Stimulated activated memory B cell treated with anti-CD40 and anti-IgM and Interleukin-4, amounts not matched to agents 10 μg/mL and 1 μg/mL and 100 μg/mL, for 72 hours (primary cell): ENCODE results near the gene THADA.
"Not testable (repeated sequence)": the region's sequence is repeated elsewhere in the genome, so short reads cannot be mapped to it uniquely, and the experiment has no call there.

ENCODE experiments used
- ATAC-seq: fragments of 150-1000 bp; cut with Tn5 transposase; 2 replicates; pipeline ENCODE4 v1.10.0; 2021
- H3K27ac Mint-ChIP-seq: one replicate; pipeline ENCODE4 v1.8.0; 2022; ENCODE audit warnings: mild to moderate bottlenecking, mixed read lengths
- H3K27me3 Mint-ChIP-seq: one replicate; pipeline ENCODE4 v1.8.0; 2022; ENCODE audit warnings: mixed read lengths
- H3K36me3 Mint-ChIP-seq: one replicate; pipeline ENCODE4 v1.8.0; 2022; ENCODE audit warnings: mixed read lengths
- H3K4me1 Mint-ChIP-seq: one replicate; pipeline ENCODE4 v1.8.0; 2022; ENCODE audit warnings: mixed read lengths
- H3K4me3 Mint-ChIP-seq: one replicate; pipeline ENCODE4 v1.8.0; 2022; ENCODE audit warnings: mild to moderate bottlenecking, moderate library complexity, mixed read lengths
- H3K9me3 Mint-ChIP-seq: one replicate; pipeline ENCODE4 v1.8.0; 2022; ENCODE audit warnings: mixed read lengths

The THADA gene

GRCh38 chr2:43305012-43305411, 290.8 kb downstream of the THADA start:
- H3K27ac Mint-ChIP-seq, result peak overlapping the region; percentile 64
- H3K4me3 Mint-ChIP-seq, result no peak overlapping the region
- no peaks in the 10 kb centered on the region for H3K9me3 Mint-ChIP-seq
- peaks cover 38% of the 10 kb centered on the region for H3K36me3 Mint-ChIP-seq
- no peaks in the 10 kb centered on the region for H3K27me3 Mint-ChIP-seq
- ATAC-seq, result no peak
- peaks cover 10% of the 10 kb centered on the region for H3K4me1 Mint-ChIP-seq

- Mint-ChIP-seq H3K36me3 (peaks cover 33% of the 10 kb centered on the region), H3K27me3 (no peaks in the 10 kb centered on the region), H3K9me3 (no peaks in the 10 kb centered on the region), H3K27ac (no peak overlapping the region), H3K4me1 (peaks cover 10% of the 10 kb centered on the region), H3K4me3 (no peak overlapping the region)
- no peak for ATAC-seq
Measured at GRCh38 chr2:43303889-43304288, 291.9 kb downstream of the THADA start.

GRCh38 chr2:43302961-43303494, 292.8 kb downstream of the THADA start:
- ATAC-seq, result no peak
- Mint-ChIP-seq H3K27ac (no peak overlapping the region), H3K4me3 (no peak overlapping the region), H3K27me3 (no peaks in the 10 kb centered on the region), H3K36me3 (peaks cover 34% of the 10 kb centered on the region), H3K4me1 (peaks cover 10% of the 10 kb centered on the region), H3K9me3 (no peaks in the 10 kb centered on the region)

- H3K4me1 Mint-ChIP-seq, result peaks cover 10% of the 10 kb centered on the region
- H3K9me3 Mint-ChIP-seq, result no peaks in the 10 kb centered on the region
- no peaks in the 10 kb centered on the region for H3K27me3 Mint-ChIP-seq
- H3K27ac Mint-ChIP-seq, result no peak overlapping the region
- H3K36me3 Mint-ChIP-seq, result peaks cover 32% of the 10 kb centered on the region
- H3K4me3 Mint-ChIP-seq, result no peak overlapping the region
- ATAC-seq, result no peak
Measured at GRCh38 chr2:43302182-43302960, 293.5 kb downstream of the THADA start.

GRCh38 chr2:43300781-43301583, 294.9 kb downstream of the THADA start:
- Mint-ChIP-seq H3K27me3 (no peaks in the 10 kb centered on the region), H3K27ac (no peak overlapping the region), H3K4me1 (peaks cover 8% of the 10 kb centered on the region)

GRCh38 chr2:43300222-43300621, 295.6 kb downstream of the THADA start:
- Mint-ChIP-seq H3K4me3 (no peak overlapping the region), H3K36me3 (peaks cover 15% of the 10 kb centered on the region), H3K9me3 (no peaks in the 10 kb centered on the region), H3K27me3 (no peaks in the 10 kb centered on the region), H3K27ac (no peak overlapping the region), H3K4me1 (peaks cover under 1% of the 10 kb centered on the region)
- no peak for ATAC-seq

More at GRCh38 chr2:43300781-43301583, 294.9 kb downstream of the THADA start:
- peaks cover 22% of the 10 kb centered on the region for H3K36me3 Mint-ChIP-seq
- H3K4me3 Mint-ChIP-seq, result no peak overlapping the region
- ATAC-seq, result no peak
- H3K9me3 Mint-ChIP-seq, result no peaks in the 10 kb centered on the region

- no peaks in the 10 kb centered on the region for H3K27me3 Mint-ChIP-seq
- peaks cover 19% of the 10 kb centered on the region for H3K36me3 Mint-ChIP-seq
- H3K9me3 Mint-ChIP-seq, result no peaks in the 10 kb centered on the region
- H3K4me1 Mint-ChIP-seq, result peaks cover 14% of the 10 kb centered on the region
- H3K4me3 Mint-ChIP-seq, result no peak overlapping the region
- H3K27ac Mint-ChIP-seq, result no peak overlapping the region
- no peak for ATAC-seq
Measured at GRCh38 chr2:43298500-43298899, 297.3 kb downstream of the THADA start.

- peaks cover 25% of the 10 kb centered on the region for H3K36me3 Mint-ChIP-seq
- H3K9me3 Mint-ChIP-seq, H3K27ac Mint-ChIP-seq, H3K4me3 Mint-ChIP-seq, H3K27me3 Mint-ChIP-seq, ATAC-seq: not testable (repeated sequence)
- H3K4me1 Mint-ChIP-seq, result peaks cover 15% of the 10 kb centered on the region
Measured at GRCh38 chr2:43297740-43298139, 298.1 kb downstream of the THADA start.

- no peak overlapping the region for H3K4me3 Mint-ChIP-seq
- H3K36me3 Mint-ChIP-seq, result peaks cover 43% of the 10 kb centered on the region
- no peaks in the 10 kb centered on the region for H3K9me3 Mint-ChIP-seq
- ATAC-seq, result no peak
- H3K27ac Mint-ChIP-seq, result peak overlapping the region; percentile 46
- H3K27me3 Mint-ChIP-seq, result no peaks in the 10 kb centered on the region
- peaks cover 15% of the 10 kb centered on the region for H3K4me1 Mint-ChIP-seq
Measured at GRCh38 chr2:43294973-43295603, 300.8 kb downstream of the THADA start.

GRCh38 chr2:43293744-43294695, 301.8 kb downstream of the THADA start:
- ATAC-seq, result peak; percentile 97
- peaks cover 15% of the 10 kb centered on the region for H3K4me1 Mint-ChIP-seq
- H3K9me3 Mint-ChIP-seq, result no peaks in the 10 kb centered on the region
- H3K36me3 Mint-ChIP-seq, result peaks cover 52% of the 10 kb centered on the region
- no peaks in the 10 kb centered on the region for H3K27me3 Mint-ChIP-seq
- no peak overlapping the region for H3K4me3 Mint-ChIP-seq
- H3K27ac Mint-ChIP-seq, result peak overlapping the region; percentile 46

GRCh38 chr2:43292851-43293743, 302.7 kb downstream of the THADA start:
- Mint-ChIP-seq H3K4me3 (no peak overlapping the region), H3K4me1 (peaks cover 15% of the 10 kb centered on the region), H3K27me3 (no peaks in the 10 kb centered on the region), H3K36me3 (peaks cover 54% of the 10 kb centered on the region), H3K27ac (peak overlapping the region; percentile 46), H3K9me3 (no peaks in the 10 kb centered on the region)
- no peak for ATAC-seq

GRCh38 chr2:43292297-43292696, 303.5 kb downstream of the THADA start:
- Mint-ChIP-seq H3K4me1 (peaks cover 15% of the 10 kb centered on the region), H3K27ac (no peak overlapping the region), H3K36me3 (peaks cover 62% of the 10 kb centered on the region), H3K9me3 (no peaks in the 10 kb centered on the region), H3K27me3 (no peaks in the 10 kb centered on the region), H3K4me3 (no peak overlapping the region)
- ATAC-seq, result no peak

GRCh38 chr2:43289331-43289730, 306.5 kb downstream of the THADA start:
- H3K36me3 Mint-ChIP-seq, result peaks cover 89% of the 10 kb centered on the region
- no peak overlapping the region for H3K4me3 Mint-ChIP-seq
- no peak overlapping the region for H3K27ac Mint-ChIP-seq

More at GRCh38 chr2:43289331-43289730, 306.5 kb downstream of the THADA start:
- H3K4me1 Mint-ChIP-seq, result peaks cover 10% of the 10 kb centered on the region
- no peak for ATAC-seq
- peaks cover 12% of the 10 kb centered on the region for H3K9me3 Mint-ChIP-seq
- no peaks in the 10 kb centered on the region for H3K27me3 Mint-ChIP-seq
